Measurements from ENCODE around the gene SRA1. TPM values are rescaled to one million over a fixed set of nuclear protein-coding genes. Genes with fewer than 3 reads are reported as not detected.
A peak's percentile ranks its signal among the peaks of the same experiment; 100 is the strongest.

The SRA1 gene
- total and polyA plus RNA-seq, 8 donors = 1.8 to 51.0 (median 26.8) TPM; not detected in 1

GRCh38 chr5:140547508-140548299 is 9.6 kb downstream of the SRA1 start, which contains the start of gene EIF4EBP3:
Gene EIF4EBP3, plus strand, starts transcription at chr5:140547662. Its CDS starts 76 bp downstream, at chr5:140547738.
- peak within 1 kb of the TSS; percentile 45 to 57 (median 50) for H3K4me3 ChIP-seq
- DNase-seq = peak; percentile 98 to 99
- H3K27me3 ChIP-seq = no peaks in the 10 kb centered on the region
- TF ChIP-seq EP300 (IDR thresholded peaks at IDR 0.05) = no peak
- TF ChIP-seq, protein P1, sequence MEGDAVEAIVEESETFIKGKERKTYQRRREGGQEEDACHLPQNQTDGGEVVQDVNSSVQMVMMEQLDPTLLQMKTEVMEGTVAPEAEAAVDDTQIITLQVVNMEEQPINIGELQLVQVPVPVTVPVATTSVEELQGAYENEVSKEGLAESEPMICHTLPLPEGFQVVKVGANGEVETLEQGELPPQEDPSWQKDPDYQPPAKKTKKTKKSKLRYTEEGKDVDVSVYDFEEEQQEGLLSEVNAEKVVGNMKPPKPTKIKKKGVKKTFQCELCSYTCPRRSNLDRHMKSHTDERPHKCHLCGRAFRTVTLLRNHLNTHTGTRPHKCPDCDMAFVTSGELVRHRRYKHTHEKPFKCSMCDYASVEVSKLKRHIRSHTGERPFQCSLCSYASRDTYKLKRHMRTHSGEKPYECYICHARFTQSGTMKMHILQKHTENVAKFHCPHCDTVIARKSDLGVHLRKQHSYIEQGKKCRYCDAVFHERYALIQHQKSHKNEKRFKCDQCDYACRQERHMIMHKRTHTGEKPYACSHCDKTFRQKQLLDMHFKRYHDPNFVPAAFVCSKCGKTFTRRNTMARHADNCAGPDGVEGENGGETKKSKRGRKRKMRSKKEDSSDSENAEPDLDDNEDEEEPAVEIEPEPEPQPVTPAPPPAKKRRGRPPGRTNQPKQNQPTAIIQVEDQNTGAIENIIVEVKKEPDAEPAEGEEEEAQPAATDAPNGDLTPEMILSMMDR (IDR thresholded peaks at IDR 0.05) = peak in 5 of 7 experiments; percentile 33 to 88 (median 67)
- peak; percentile 91 to 99 (median 98) for TF ChIP-seq POLR2AphosphoS5 (IDR thresholded peaks at IDR 0.05)
- peak in 2 of 4 donors; percentile 62 to 71 for TF ChIP-seq POLR2A (IDR thresholded peaks at IDR 0.05)
- intact Hi-C loops (cut with DNase I; ENCODE audit: low total_unique reads) = no loop called here
- H3K27ac ChIP-seq = peak within 1 kb of the TSS; percentile 96 to 100 (median 98)
- H3K9me3 ChIP-seq = no peaks in the 10 kb centered on the region
- WGBS, 5 donors = 1 to 4% (median 1%) methylated on average over 35 to 52 of the region's 52 CpGs
- peaks cover 47 to 66% (median 53%) of the 10 kb centered on the region in 4 donors for H3K4me1 ChIP-seq
- peaks cover 24 to 59% (median 55%) of the 10 kb centered on the region in 4 donors for H3K36me3 ChIP-seq

- H3K4me3 ChIP-seq = peak overlapping the region; percentile 1 to 57 (median 48)
- no peak for DNase-seq
- TF ChIP-seq POLR2A (IDR thresholded peaks at IDR 0.05) (no peak), EP300 (IDR thresholded peaks at IDR 0.05) (no peak), POLR2AphosphoS5 (IDR thresholded peaks at IDR 0.05) (no peak)
- TF ChIP-seq, protein P1 (IDR thresholded peaks at IDR 0.05) = no peak
- H3K4me1 ChIP-seq = peaks cover 47 to 62% (median 51%) of the 10 kb centered on the region in 4 donors
- no peaks in the 10 kb centered on the region for H3K27me3 ChIP-seq
- intact Hi-C loops (cut with DNase I; ENCODE audit: low total_unique reads) = no loop called here
- H3K27ac ChIP-seq = peak overlapping the region; percentile 96 to 100 (median 98)
- H3K9me3 ChIP-seq = no peaks in the 10 kb centered on the region
- WGBS, 5 donors = 28 to 39% (median 31%) methylated on average over 13 of the region's 13 CpGs
- H3K36me3 ChIP-seq = peaks cover 27 to 60% (median 58%) of the 10 kb centered on the region in 4 donors
Observed at GRCh38 chr5:140546851-140547507, 10.3 kb downstream of the SRA1 start.

DNA sequence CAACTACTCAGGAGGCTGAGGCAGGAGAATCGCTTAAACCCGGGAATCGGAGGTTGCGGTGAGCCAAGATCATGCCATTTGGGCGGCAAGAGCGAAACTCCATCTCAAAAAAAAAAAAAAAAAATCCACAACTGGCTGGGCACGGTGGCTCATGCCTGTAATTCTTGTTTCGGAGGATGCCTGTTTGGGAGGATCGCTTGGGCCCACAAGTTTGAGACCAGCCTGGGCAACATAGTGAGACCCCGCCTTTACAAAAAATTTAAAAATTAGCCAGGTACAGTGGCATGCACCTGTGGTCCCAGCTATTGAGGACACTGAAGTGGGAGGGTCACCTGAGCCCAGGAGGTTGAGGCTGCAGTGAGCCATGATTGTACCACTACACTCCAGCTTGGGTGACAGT is 11.7 kb downstream of the SRA1 start:
- H3K27ac ChIP-seq = peak overlapping the region in 4 of 5 donors; percentile 13 to 98 (median 63)
- H3K4me3 ChIP-seq = no peak overlapping the region
- intact Hi-C loops (cut with DNase I; ENCODE audit: low total_unique reads) = no loop called here
- DNase-seq = no peak
- H3K36me3 ChIP-seq = peaks cover 19 to 60% (median 58%) of the 10 kb centered on the region in 4 donors
- peaks cover 43 to 48% (median 45%) of the 10 kb centered on the region in 4 donors for H3K4me1 ChIP-seq
- 96 to 99% (median 98%) methylated on average over 10 of the region's 10 CpGs for WGBS, 5 donors
- TF ChIP-seq, protein P1 (IDR thresholded peaks at IDR 0.05) = no peak
- no peaks in the 10 kb centered on the region for H3K9me3 ChIP-seq
- no peaks in the 10 kb centered on the region for H3K27me3 ChIP-seq

DNA sequence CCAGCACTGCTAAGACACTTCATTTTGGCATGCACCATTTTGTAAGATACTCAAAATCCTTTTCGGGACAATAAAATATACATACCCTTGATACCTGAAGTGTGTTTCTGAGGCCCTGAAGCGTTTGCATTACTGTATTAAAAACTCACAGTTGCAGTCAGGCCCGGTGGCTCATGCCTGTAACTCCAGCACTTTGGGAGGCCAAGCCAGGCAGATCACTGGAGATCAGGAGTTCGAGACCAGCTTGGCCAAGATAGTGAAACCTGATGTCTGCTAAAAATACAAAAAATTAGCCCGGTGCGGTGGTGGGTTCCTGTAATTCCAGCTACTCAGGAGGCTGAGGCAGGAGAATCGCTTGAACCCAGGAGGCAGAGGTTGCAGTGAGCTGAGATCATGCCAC is 12.3 kb downstream of the SRA1 start:
- WGBS, 5 donors = 95 to 96% (median 96%) methylated on average over 7 of the region's 7 CpGs
- Histone ChIP-seq H3K27ac (peak overlapping the region in 1 of 5 donors; percentile 30), H3K27me3 (no peaks in the 10 kb centered on the region), H3K9me3 (no peaks in the 10 kb centered on the region), H3K36me3 (peaks cover 13 to 60% (median 58%) of the 10 kb centered on the region in 4 donors), H3K4me1 (peaks cover 37 to 42% (median 39%) of the 10 kb centered on the region in 4 donors), H3K4me3 (no peak overlapping the region)
- intact Hi-C loops (cut with DNase I; ENCODE audit: low total_unique reads) = no loop called here
- DNase-seq = no peak
- no peak for TF ChIP-seq EP300 (IDR thresholded peaks at IDR 0.05)
- TF ChIP-seq POLR2AphosphoS5 (IDR thresholded peaks at IDR 0.05) = no peak
- TF ChIP-seq, protein P1 (IDR thresholded peaks at IDR 0.05) = no peak
- TF ChIP-seq POLR2A (IDR thresholded peaks at IDR 0.05) = no peak
